HL-60/S4 (cell line): ENCODE results near the gene SAA2.
"Not testable (repeated sequence)": the region's sequence is repeated elsewhere in the genome, so short reads cannot be mapped to it uniquely, and the experiment has no call there.

Experiments used
- in situ Hi-C: fragments of 300-500 bp; cut with MboI; formaldehyde crosslinking; loops from 2 replicates; pipeline ENCODE4 v1.14.3; 2022; ENCODE audit warnings: low sequenced_read_pairs

Gene SAA2

GRCh38 chr11:18248561-18248960 is at the start of gene SAA2:
TSS of gene SAA2 (minus strand) at chr11:18248668. CDS start at chr11:18248011, 657 bp downstream.
- in situ Hi-C loops, result loop anchor here (25.0 kb wide), 1 partner anchor 489 kb away; the partner anchor contains the start of gene IGSF22

DNA sequence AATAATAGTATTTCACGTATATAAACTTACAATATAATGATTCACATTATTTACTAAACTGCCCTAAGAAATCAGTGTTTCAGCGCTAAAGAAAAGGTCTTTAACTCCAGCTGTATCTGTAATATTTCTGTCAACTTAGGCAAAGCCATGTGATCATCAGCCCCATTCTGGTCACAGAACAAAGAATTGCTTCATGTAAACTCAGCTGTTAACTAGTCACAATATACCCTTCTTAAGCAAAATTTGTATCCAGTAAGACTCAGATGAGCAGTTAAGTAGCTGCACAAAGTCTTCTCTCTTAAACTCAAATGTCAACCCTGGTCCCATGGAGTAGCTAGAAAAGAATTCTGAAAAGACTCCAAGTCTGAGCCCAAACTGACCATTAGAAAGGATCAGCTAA is 46.8 kb upstream of the SAA2 start:
- in situ Hi-C loops, result no loop called here

DNA sequence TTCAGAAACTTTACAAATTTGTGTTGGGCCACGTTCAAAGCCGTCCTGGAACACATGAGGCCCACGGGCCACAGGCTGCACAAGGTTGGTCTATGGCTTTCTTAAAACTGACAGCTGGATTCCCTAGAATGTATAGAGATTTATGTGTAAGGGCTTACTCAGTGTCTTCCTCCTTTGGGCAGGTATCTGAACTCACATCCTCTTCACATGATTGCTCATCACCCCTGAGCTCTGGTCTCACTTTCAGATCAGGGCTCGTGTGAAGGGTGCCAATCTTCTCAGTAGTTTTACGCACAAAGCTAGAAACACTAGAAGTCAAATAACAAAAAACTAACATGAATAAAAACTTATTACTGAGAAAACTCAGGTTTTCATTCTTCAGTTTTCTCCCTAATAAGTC is 46.4 kb upstream of the SAA2 start:
- in situ Hi-C loops, result no loop called here

GRCh38 chr11:18288911-18289310 is 40.4 kb upstream of the SAA2 start:
- in situ Hi-C loops, result no loop called here

GRCh38 chr11:18285841-18286240 is 37.4 kb upstream of the SAA2 start:
- in situ Hi-C loops, result no loop called here

DNA sequence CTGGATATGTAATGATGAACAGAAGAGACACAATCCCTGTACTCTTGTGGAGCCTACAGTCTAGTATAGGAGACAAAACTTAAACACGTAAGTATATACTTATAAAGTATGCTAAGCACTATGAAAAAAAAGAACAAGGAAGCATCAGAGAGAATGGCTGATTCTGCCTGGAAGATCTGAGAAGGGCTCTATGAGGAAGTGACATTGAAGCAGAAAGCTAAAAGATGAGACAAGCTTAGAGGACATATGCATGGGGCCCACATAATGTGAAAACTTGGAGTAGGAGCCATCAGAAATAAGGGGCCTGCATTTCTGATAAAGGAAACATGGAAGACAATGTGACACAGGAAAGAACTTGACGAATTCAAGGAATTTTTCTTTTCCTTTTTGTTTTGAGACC is 34.2 kb upstream of the SAA2 start:
- in situ Hi-C loops, result no loop called here

- in situ Hi-C loops, result no loop called here
These were observed 32.1 kb upstream of the SAA2 start for GRCh38 chr11:18280438-18281045.

DNA sequence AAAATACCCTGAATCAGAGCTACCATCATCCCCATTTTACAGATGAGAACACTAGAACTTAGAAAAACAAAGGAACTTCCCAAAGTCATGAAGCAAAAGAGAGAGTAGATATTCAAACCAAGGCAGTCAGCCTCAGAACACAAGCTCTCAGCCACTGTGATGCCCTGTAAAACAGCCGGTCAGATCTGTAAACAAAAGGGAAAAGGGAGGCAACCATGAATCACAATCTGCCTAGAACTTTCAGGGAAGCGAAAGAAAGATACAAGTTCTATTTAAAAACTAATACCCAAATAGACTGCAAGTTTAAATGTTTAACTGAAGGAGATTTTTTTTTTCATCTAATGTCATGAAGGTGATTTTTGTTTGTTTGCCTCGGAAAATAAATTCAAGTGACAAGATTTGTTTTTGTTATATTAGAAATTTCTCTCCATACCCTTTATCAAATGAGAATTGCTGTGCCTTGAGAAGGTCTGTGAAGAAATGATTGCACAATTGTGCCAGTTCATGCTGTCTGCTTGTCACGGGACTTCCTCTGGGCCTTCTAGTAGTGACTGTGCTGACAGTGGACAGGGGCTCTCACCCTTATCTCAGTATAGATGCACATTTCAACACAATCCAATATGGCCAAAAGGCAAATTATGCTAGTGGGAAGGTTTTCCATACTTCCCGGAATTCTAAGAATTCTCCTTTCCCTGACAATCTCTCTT is 29.2 kb upstream of the SAA2 start:
- in situ Hi-C loops, result no loop called here

DNA sequence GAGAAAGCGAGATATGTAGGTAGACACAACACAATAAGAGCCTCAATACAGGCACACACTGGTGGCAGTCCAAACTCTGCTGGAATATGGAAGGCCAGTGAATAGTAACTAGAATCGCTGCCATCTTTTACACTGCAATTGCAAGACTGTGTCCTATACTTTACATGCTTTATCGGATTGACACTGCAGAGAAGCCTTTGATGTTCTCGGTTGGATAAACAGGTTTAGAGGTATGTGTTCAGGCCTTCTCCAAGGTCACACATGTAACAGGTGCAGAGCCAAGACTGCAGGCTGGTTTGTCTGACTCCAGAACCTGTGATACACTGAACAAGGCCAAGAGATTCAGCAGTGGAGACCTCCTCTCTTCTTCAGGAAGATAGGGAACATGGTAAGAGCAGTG is 22.7 kb upstream of the SAA2 start:
- in situ Hi-C loops, result no loop called here

DNA sequence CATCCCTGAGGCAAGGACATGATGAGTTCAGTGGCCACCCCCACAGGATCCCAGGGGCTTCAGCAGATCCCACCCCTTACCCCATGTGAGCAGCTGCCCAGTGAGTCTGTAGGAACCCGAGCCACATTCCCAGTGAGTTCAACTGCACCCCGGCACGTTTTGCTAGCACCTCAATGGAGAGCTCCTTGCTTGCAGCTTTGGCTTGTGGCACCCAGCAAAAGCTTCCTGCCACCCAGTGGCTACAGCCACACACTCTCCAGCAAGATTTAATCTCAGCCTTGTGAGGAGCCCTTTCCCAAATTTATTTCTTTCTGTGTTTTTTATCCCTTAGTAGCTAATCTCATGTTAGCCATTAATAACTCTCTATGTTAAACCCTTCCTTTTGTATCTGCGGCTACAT is 21.6 kb upstream of the SAA2 start:
- in situ Hi-C loops, result no loop called here

DNA sequence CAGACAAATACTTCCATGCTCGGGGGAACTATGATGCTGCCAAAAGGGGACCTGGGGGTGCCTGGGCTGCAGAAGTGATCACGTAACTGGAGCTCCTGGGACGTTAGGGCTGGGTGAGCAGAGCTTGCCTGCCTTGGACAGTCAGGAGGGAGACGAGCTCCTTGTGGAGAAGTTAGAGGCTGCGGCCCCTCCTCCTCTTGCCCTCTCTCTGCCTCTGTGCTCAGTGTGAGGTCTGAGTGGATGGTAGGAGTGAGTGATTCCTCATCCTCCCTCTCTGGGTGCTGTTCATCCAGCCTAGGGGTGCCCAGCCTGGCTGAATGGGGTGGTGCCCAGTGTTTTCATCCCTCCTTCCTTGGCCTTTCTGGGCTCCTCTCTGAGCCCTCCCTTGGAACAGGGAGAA is 20.8 kb upstream of the SAA2 start:
- in situ Hi-C loops, result not testable (repeated sequence)

DNA sequence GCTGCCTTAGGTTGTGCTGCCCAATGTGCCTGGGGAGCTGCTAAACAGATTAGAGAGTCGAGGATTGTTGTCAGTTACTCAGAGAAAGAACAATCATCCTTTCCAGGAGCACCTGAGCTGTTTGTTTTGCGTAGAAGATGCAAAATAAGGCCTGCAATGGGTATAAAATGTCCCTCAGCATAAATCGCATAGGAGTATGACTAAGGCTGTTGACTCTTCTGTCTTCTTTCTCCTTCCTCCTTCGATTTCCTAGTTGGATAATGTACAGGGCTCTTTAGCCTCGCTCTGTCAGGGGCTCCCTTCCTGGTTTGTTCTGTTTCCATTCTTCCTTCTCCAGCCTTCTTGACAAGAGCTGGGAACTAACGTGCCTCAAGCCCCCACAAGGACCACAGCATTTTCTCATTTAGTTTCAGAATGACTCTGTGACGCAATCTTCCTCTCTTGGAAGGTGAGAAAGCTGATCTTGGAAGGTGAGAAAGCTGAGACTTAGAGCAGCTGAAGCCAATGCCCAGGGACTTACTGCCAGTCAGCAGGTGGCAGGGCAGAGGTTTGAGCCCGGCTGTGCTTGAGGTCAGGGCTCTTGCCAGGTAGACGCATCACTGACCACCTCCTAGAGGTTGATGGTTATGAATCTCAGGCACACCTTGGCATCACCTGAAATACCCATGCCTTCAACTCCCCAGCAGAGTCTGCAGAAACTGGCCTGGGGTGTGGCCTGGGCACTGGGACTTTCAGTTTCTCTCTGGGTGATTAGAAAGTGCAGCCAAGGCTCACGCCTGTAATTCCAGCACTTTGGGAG is 19.1 kb upstream of the SAA2 start:
- in situ Hi-C loops, result not testable (repeated sequence)

DNA sequence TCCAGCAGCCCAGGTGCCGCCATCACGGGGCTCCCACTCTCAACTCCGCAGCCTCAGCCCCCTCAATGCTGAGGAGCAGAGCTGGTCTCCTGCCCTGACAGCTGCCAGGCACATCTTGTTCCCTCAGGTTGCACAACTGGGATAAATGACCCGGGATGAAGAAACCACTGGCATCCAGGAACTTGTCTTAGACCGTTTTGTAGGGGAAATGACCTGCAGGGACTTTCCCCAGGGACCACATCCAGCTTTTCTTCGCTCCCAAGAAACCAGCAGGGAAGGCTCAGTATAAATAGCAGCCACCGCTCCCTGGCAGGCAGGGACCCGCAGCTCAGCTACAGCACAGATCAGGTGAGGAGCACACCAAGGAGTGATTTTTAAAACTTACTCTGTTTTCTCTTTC is 17.5 kb upstream of the SAA2 start, which contains the start of gene SAA1:
TSS of gene SAA1 (plus strand) at position 316 of the 400 bp plus-strand sequence. CDS start 624 bp downstream, outside the sequence.
- in situ Hi-C loops, result no loop called here

- in situ Hi-C loops, result no loop called here
These were observed 16.4 kb upstream of the SAA2 start for GRCh38 chr11:18264677-18265555.

- in situ Hi-C loops, result no loop called here
These were observed 15.6 kb upstream of the SAA2 start for GRCh38 chr11:18264035-18264434.

DNA sequence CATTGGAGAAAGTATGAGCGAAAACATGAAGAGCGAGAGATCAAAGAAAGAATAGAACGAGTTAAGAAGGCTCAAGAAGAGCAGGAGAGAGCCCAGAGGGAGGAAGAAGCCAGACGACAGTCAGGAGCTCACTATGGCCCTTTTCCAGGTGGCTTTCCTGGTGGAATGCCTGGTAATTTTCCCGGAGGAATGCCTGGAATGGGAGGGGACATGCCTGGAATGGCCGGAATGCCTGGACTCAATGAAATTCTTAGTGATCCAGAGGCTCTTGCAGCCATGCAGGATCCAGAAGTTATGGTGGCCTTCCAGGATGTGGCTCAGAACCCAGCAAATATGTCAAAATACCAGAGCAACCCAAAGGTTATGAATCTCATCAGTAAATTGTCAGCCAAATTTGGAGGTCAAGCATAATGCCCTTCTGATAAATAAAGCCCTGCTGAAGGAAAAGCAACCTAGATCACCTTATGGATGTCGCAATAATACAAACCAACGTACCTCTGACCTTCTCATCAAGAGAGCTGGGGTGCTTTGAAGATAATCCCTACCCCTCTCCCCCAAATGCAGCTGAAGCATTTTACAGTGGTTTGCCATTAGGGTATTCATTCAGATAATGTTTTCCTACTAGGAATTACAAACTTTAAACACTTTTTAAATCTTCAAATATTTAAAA is 14.3 kb upstream of the SAA2 start:
- in situ Hi-C loops, result not testable (repeated sequence)

DNA sequence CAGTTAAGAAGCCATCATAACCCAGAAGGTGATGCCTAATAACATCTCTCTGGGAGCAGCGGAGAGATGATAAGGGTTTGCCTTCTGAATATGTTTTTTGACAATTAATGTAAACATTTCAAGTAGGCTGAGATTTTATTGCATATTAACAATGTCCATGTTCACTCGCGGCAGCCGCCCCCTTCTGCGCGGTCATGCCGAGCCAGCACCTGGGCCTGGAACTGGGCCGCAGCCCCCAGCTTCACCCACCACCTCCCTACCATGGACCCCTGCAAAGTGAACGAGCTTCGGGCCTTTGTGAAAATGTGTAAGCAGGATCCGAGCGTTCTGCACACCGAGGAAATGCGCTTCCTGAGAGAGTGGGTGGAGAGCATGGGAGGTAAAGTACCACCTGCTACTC is 13.3 kb upstream of the SAA2 start:
- in situ Hi-C loops, result no loop called here

DNA sequence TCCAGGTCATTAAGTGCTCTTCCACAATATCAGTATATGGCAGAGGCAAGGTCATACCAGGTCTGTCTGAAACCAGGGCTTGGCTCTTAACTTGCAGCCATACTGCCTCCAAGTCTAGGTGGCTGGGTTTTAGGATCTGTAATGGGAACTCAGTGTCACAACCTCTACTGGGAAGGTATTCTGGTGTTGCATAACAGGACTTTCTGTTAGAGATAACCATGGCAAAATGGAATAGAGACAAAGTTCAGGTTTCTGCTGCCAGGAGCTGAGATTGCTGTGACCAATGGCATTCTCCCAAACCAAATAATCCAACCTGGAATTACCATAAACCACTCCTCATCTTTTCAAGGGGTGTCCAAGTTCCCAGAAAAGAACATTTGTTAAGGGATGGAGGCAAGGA is 10.8 kb upstream of the SAA2 start:
- in situ Hi-C loops, result no loop called here

DNA sequence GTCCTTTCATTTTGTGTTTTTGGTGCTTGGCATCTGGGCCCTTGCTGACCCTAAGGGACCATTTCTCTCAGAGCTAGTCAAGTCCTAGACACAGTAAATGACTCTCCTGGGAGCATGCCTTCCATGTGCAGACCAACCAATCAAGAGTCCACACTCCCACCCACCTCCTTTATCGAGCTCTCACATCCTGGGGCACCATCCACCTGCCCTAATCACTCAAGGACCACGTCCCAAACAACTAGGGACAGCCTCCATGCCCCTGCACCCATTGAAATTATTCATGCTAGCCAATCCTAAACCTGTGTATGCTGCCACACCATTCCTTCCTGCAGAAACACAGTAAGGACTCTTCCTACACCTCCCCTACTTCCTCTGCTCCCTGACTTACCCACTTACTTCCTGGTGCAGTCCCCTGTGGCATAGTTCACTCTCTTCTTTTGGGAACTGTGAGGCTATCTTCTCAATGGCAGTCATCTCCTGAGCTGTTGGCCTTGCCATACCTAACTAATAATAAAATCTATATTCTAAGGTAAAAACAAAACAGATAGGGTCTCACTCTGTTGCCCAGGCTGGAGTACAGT is 6.4 kb upstream of the SAA2 start:
- in situ Hi-C loops, result no loop called here

DNA sequence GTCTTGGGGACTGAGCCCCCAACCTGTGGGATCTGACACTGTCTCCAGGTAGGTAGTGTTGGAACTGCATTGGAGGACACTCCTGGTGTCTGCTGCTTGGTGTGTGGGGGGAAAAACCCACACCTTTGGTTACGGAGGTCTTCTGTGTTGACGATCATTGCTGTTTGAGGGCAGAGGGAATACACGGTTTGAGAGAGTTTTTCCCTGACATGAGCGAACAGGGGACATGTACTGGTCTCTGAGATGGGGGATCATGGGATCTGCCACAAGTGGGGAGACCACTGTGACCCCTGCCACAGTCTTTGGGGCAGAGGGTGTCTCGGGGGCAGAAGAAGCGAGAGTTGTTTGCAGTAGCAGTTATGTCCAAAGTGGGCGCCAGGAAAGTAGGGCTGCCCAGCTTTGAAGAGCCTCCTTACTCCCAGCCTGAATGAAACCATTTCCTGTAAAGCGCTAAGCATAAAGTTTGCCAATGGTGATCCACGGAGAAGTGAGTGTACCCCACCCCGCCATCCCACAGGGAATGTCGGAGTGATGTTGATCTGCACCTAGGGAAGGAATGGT is 5.4 kb upstream of the SAA2 start:
- in situ Hi-C loops, result no loop called here
